Lower leg skin (tissue), 3 donors: ENCODE results near the gene TMEM98.

ENCODE experiments used
- CTCF ChIP-seq, 3 donors: fragments of 450-650 bp; IDR thresholded peaks; one replicate each; pipeline ENCODE4 v1.5.1; 2016; ENCODE audit warnings: antibody characterized with exemption in 3 of 3, mild to moderate bottlenecking in 3 of 3, moderate library complexity in 2 of 3
- POLR2A ChIP-seq, 2 donors: fragments of 450-650 bp; IDR thresholded peaks; one replicate each; pipeline ENCODE4 v1.6.1; 2016 to 2017; ENCODE audit warnings: antibody characterized with exemption in 2 of 2, mild to moderate bottlenecking in 1 of 2, moderate library complexity in 1 of 2

- TF ChIP-seq CTCF (IDR thresholded peaks at IDR 0.05) (no peak), POLR2A (IDR thresholded peaks at IDR 0.05) (no peak)
Observed at GRCh38 chr17:32949181-32949580, 21.2 kb downstream of the TMEM98 start.
